Left lung (tissue), 10 donors: ENCODE data around the gene HABP2. TPM values are rescaled to one million over a fixed set of nuclear protein-coding genes. Genes with fewer than 3 reads are reported as not detected.
A peak's percentile ranks its signal among the peaks of the same experiment; 100 is the strongest.

ENCODE experiments used
- ATAC-seq: fragments of 200-7000 bp; cut with Tn5 transposase; one replicate; pipeline ENCODE4 v1.9.1; 2020; ENCODE audit warnings: moderate library complexity
- DNase-seq, 4 donors: peaks; one replicate each; pipeline ENCODE4 v3.0.0-alpha.2; 2013 to 2020
- H3K27ac ChIP-seq, 2 donors: fragments of 200-600 bp; sonication (generic) in 1 of 2; one replicate each; pipeline versions ENCODE4 v1.5.0 to v1.8.0; 2020 to 2021
- H3K27me3 ChIP-seq, 2 donors: fragments of 200-600 bp; sonication (generic) in 1 of 2; one replicate each; pipeline versions ENCODE4 v1.5.0 to v1.8.0; 2020 to 2021
- H3K36me3 ChIP-seq, 2 donors: fragments of 200-600 bp; sonication (generic) in 1 of 2; one replicate each; pipeline versions ENCODE4 v1.5.0 to v1.8.0; 2020 to 2021
- H3K4me1 ChIP-seq, 2 donors: fragments of 200-600 bp; one replicate each; pipeline ENCODE4 v1.8.0; 2021
- H3K4me3 ChIP-seq, 2 donors: fragments of 200-600 bp; sonication (generic) in 1 of 2; one replicate each; pipeline versions ENCODE4 v1.5.0 to v1.8.0; 2020 to 2021; ENCODE audit warnings: mild to moderate bottlenecking in 1 of 2
- H3K9me3 ChIP-seq, 2 donors: fragments of 200-600 bp; sonication (generic) in 1 of 2; one replicate each; pipeline versions ENCODE4 v1.5.0 to v1.8.0; 2020 to 2021
- intact Hi-C, 2 donors: fragments of 100-400 bp; cut with DNase I; formaldehyde crosslinking; loops; one replicate each; pipeline versions ENCODE4 v1.11.2 to v1.14.2; 2022
- polyA plus RNA-seq, 6 donors: library from polyadenylated mRNA; unstranded; fragments of 120-200 nt; gene quantifications; one replicate each; pipeline ENCODE4 v1.2.1, GENCODE V29; 2013; ENCODE audit not compliant: insufficient read length in 6 of 6
- total RNA-seq, 2 donors: library from RNA; stranded (reverse); fragmentation: NEBNext Ultra II Directional; extraction: Animal tissue kit (Norgen Biotek cat#: 25700); gene quantifications; one replicate each; pipeline ENCODE4 v1.2.1, GENCODE V29; 2021
- TF ChIP-seq, protein P1 (sequence below), 2 donors: fragments of 200-600 bp; sonication (generic) in 1 of 2; IDR thresholded peaks; one replicate each; pipeline versions ENCODE4 v1.5.0 to v1.8.0; 2021; ENCODE audit warnings: antibody characterized with exemption in 2 of 2
- donor health status: DM: no; HTN: yes; CAD: no.
- donor health status: DM: no; HTN: no; CAD: no.

Gene HABP2
- total and polyA plus RNA-seq, 8 donors: 0.24 to 1.3 (median 0.63) TPM

DNA sequence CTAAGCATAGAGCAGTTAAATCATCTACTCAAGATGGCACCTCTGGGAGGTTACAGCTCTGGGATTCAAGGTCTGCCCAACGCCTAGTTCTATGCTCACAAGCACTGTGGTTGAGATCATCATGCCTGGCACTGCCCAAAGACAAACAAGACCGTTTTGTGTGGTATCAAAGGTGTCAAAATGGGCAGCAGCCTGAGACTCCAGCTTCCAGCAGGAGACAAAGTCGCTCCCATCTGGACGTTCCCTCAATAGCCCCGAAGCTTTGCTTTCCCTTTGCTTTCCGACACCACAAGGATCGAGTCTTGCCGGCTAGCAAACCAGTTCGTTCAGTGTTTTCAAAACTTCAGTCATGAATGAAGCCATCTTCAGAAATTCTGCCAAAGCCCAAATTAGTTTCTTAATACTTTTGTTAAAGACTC is 5.1 kb downstream of the HABP2 start:
- Histone ChIP-seq H3K27ac (no peak overlapping the region), H3K4me3 (no peak overlapping the region), H3K4me1 (no peaks in the 10 kb centered on the region), H3K36me3 (no peaks in the 10 kb centered on the region), H3K9me3 (no peaks in the 10 kb centered on the region), H3K27me3 (peaks cover 0 to 11% of the 10 kb centered on the region in 2 donors)
- intact Hi-C loops: no loop called here
- TF ChIP-seq, protein P1, sequence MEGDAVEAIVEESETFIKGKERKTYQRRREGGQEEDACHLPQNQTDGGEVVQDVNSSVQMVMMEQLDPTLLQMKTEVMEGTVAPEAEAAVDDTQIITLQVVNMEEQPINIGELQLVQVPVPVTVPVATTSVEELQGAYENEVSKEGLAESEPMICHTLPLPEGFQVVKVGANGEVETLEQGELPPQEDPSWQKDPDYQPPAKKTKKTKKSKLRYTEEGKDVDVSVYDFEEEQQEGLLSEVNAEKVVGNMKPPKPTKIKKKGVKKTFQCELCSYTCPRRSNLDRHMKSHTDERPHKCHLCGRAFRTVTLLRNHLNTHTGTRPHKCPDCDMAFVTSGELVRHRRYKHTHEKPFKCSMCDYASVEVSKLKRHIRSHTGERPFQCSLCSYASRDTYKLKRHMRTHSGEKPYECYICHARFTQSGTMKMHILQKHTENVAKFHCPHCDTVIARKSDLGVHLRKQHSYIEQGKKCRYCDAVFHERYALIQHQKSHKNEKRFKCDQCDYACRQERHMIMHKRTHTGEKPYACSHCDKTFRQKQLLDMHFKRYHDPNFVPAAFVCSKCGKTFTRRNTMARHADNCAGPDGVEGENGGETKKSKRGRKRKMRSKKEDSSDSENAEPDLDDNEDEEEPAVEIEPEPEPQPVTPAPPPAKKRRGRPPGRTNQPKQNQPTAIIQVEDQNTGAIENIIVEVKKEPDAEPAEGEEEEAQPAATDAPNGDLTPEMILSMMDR (IDR thresholded peaks at IDR 0.05): no peak
- ATAC-seq (no peak), DNase-seq (peak in 1 of 4 donors; percentile 12)

DNA sequence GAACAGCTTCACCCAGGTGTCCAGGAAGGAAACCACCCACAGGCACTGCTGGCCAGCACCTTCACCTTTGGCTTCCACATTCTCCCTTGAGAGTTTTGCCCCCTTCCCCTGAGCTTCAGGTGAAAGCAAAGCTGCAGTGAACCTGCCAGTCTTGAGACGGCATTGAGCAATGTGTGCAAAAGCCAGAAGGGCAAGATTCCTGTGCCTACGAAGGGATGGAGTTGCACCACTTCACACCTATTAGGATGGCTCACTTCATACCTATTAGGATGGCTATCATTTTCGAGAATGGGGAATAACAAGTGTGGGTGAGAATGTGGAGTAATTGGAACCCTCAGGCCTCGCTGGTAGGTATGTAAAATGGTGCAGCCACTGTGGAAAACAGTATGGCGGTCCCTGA is 7.2 kb downstream of the HABP2 start:
- H3K36me3 ChIP-seq: no peaks in the 10 kb centered on the region
- ATAC-seq (no peak), DNase-seq (no peak)
- no peak overlapping the region for H3K27ac ChIP-seq
- H3K9me3 ChIP-seq: no peaks in the 10 kb centered on the region
- intact Hi-C loops: no loop called here
- H3K4me1 ChIP-seq: peaks cover 0 to 8% of the 10 kb centered on the region in 2 donors
- H3K4me3 ChIP-seq: no peak overlapping the region
- TF ChIP-seq, protein P1 (IDR thresholded peaks at IDR 0.05): no peak
- H3K27me3 ChIP-seq: peaks cover 0 to 11% of the 10 kb centered on the region in 2 donors

DNA sequence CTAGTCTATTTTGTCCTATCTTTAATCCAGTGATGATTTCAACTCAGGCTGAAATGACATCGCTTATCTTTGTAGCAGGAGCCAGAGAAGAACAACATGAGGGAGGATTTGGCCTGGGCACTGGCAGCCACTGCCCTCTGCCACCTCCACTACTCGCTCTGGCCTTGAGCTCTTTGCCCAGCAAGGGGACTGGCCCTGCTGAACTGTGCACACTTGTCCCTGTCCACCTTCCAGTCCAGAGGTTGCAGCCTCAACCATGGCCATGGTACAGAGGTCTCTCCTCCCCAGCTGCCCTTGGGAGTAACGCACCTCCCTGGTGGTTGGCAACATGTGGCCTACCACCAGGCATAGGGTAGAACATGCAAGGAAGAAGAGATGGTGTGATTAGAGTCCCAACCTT is 8.4 kb downstream of the HABP2 start:
- Histone ChIP-seq H3K9me3 (no peaks in the 10 kb centered on the region), H3K36me3 (no peaks in the 10 kb centered on the region), H3K27me3 (peaks cover 0 to 11% of the 10 kb centered on the region in 2 donors), H3K27ac (no peak overlapping the region), H3K4me1 (peaks cover 0 to 8% of the 10 kb centered on the region in 2 donors), H3K4me3 (no peak overlapping the region)
- TF ChIP-seq, protein P1 (IDR thresholded peaks at IDR 0.05): no peak
- intact Hi-C loops: no loop called here
- ATAC-seq (no peak), DNase-seq (no peak)

DNA sequence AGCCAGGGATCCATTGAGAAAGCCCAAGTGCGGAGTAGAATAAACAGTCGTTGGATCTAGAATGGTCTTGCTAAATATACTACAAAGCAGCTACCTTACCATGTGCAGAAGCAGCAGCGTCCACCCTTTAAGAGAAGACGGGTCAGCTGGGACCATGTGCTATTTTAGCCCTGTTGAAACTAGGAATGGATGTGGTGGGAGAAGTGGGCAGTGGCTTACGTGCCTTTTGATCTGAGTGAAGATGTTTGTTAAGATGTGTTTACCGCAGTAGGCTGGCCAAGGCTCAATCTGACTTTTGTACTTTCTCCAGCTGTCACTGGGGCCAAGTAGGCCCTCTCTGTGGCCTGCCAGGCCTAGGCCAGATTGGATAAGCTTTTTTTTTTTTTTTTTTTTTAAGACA is 9.2 kb downstream of the HABP2 start:
- Histone ChIP-seq H3K4me1 (peaks cover 0 to 8% of the 10 kb centered on the region in 2 donors), H3K27me3 (peaks cover 0 to 7% of the 10 kb centered on the region in 2 donors), H3K9me3 (no peaks in the 10 kb centered on the region), H3K4me3 (no peak overlapping the region), H3K36me3 (no peaks in the 10 kb centered on the region), H3K27ac (no peak overlapping the region)
- intact Hi-C loops: no loop called here
- peak in 1 of 4 donors; percentile 10 for DNase-seq
- TF ChIP-seq, protein P1 (IDR thresholded peaks at IDR 0.05): no peak
- no peak for ATAC-seq

DNA sequence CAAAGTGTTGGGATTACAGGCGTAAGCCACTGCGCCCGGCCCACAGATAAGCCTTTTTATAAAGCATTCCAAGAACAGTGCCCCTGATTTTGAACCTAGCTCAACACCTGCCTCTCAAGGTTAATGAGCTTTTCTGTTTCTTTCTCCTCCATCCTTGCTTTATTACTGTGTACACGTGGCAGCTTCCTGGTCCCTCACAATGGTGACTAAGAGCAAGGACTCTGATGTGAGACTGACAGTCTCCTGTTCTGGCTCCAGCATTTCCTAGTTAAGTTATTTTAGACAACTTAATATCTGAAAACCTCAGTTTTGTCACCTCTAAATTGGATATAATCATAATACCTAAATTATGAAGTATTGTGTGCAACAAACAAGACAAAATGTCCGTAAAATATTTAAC is 9.9 kb downstream of the HABP2 start:
- TF ChIP-seq, protein P1 (IDR thresholded peaks at IDR 0.05): no peak
- Histone ChIP-seq H3K36me3 (no peaks in the 10 kb centered on the region), H3K4me1 (peaks cover 0 to 8% of the 10 kb centered on the region in 2 donors), H3K9me3 (no peaks in the 10 kb centered on the region), H3K27me3 (peaks cover 0 to 4% of the 10 kb centered on the region in 2 donors), H3K27ac (no peak overlapping the region), H3K4me3 (no peak overlapping the region)
- no peak for ATAC-seq
- intact Hi-C loops: no loop called here
- no peak for DNase-seq
